Measurements from ENCODE around the gene PLEKHM3. TPM values are rescaled to one million over a fixed set of nuclear protein-coding genes. Genes with fewer than 3 reads are reported as not detected.
"Not testable (repeated sequence)": the region's sequence is repeated elsewhere in the genome, so short reads cannot be mapped to it uniquely, and the experiment has no call there.

PLEKHM3 gene
- total RNA-seq, 1 donor from 2014 or later, result 18.3 TPM

GRCh38 chr2:207911856-207912255 lies 113.5 kb downstream of the PLEKHM3 start:
- no peak for TF ChIP-seq CTCF (IDR thresholded peaks at IDR 0.05)
- Histone ChIP-seq H3K27me3 (no peaks in the 10 kb centered on the region), H3K36me3 (no peaks in the 10 kb centered on the region), H3K9me3 (no peaks in the 10 kb centered on the region), H3K27ac (no peak overlapping the region), H3K4me3 (no peak overlapping the region), H3K4me1 (no peaks in the 10 kb centered on the region)
- intact Hi-C loops (cut with DNase I), result no loop called here
- DNase-seq (ENCODE audit: low spot score in 2 of 2), result no peak

DNA sequence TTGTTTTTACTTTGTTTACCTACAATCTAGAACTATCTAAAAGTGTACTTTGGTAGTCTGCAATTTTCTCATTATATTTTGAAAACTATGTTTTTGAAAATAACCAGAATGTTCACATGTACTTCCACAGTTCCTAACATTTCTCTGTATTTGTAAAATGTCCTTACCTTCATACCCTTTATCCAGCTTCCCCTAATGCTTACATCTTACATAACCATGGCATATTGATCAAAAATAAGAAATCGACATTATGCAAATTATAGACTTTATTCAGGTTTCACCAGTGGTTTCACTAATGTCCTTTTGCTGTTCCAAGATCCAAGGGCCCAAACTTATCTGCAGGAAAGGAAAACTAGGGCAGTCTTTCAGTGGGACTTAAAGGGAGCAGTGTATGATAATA lies 114.1 kb downstream of the PLEKHM3 start:
- no peaks in the 10 kb centered on the region for H3K9me3 ChIP-seq
- no peak for DNase-seq (ENCODE audit: low spot score in 2 of 2)
- H3K4me3 ChIP-seq, result no peak overlapping the region
- no peaks in the 10 kb centered on the region for H3K36me3 ChIP-seq
- no peak overlapping the region for H3K27ac ChIP-seq
- intact Hi-C loops (cut with DNase I), result no loop called here
- no peaks in the 10 kb centered on the region for H3K27me3 ChIP-seq
- no peak for TF ChIP-seq CTCF (IDR thresholded peaks at IDR 0.05)
- H3K4me1 ChIP-seq, result no peaks in the 10 kb centered on the region

- intact Hi-C loops (cut with DNase I); H3K27me3 ChIP-seq; H3K4me1 ChIP-seq; DNase-seq (ENCODE audit: low spot score in 2 of 2); H3K4me3 ChIP-seq; H3K27ac ChIP-seq; H3K9me3 ChIP-seq; H3K36me3 ChIP-seq: not testable (repeated sequence)
Measured at GRCh38 chr2:207906495-207906894, 118.8 kb downstream of the PLEKHM3 start.

DNA sequence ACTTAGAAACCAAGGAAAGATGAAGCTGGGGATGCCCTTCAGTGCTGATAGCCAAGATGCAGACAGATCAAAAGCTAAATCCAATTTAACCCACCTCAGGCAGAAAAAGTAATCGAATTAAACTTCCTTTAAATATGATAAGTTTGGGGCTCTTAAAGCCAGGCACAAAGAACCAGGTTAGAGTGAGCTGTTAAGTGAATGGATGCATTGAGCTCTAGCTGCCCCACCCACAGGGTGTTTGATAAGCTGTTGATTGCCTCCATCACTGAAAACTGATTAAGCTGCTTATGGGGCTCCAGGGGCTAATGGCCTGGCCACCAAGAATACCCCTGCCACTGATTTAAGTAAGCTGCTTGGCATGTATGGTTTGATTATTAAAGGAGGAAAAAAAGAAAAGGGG lies 119.8 kb downstream of the PLEKHM3 start:
- H3K27me3 ChIP-seq, result no peaks in the 10 kb centered on the region
- no peak overlapping the region for H3K27ac ChIP-seq
- H3K9me3 ChIP-seq, result no peaks in the 10 kb centered on the region
- DNase-seq (ENCODE audit: low spot score in 2 of 2), result no peak
- H3K4me1 ChIP-seq, result no peaks in the 10 kb centered on the region
- H3K4me3 ChIP-seq, result no peak overlapping the region
- no peak for TF ChIP-seq CTCF (IDR thresholded peaks at IDR 0.05)
- no peaks in the 10 kb centered on the region for H3K36me3 ChIP-seq
- intact Hi-C loops (cut with DNase I), result no loop called here

- intact Hi-C loops (cut with DNase I), result no loop called here
- Histone ChIP-seq H3K27ac (no peak overlapping the region), H3K27me3 (no peaks in the 10 kb centered on the region), H3K9me3 (no peaks in the 10 kb centered on the region), H3K4me1 (no peaks in the 10 kb centered on the region), H3K4me3 (no peak overlapping the region), H3K36me3 (no peaks in the 10 kb centered on the region)
- TF ChIP-seq CTCF (IDR thresholded peaks at IDR 0.05), result no peak
- DNase-seq (ENCODE audit: low spot score in 2 of 2), result no peak
Measured at GRCh38 chr2:207903236-207903635, 122.1 kb downstream of the PLEKHM3 start.

DNA sequence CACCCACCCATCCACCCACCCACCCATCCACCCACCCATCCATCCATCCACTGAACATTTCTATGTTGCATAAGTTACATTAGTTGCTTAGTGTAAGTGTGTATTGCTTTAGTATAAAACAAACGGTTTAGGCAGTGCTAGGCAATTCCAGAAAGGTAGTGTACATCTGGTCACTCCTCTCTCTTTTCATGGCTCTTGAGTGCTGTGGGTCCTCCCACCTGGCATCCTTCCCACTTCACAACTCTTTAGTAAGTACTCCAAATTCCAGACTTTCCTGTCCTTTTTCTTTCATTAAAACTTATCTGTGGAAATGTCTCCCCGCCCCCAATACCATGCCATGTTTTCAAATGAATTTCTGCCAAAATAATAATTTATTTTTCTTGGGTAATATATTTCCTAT lies 122.5 kb downstream of the PLEKHM3 start:
- Histone ChIP-seq H3K4me1 (no peaks in the 10 kb centered on the region), H3K9me3 (no peaks in the 10 kb centered on the region), H3K27me3 (no peaks in the 10 kb centered on the region), H3K4me3 (no peak overlapping the region), H3K36me3 (no peaks in the 10 kb centered on the region), H3K27ac (no peak overlapping the region)
- TF ChIP-seq CTCF (IDR thresholded peaks at IDR 0.05), result no peak
- intact Hi-C loops (cut with DNase I), result no loop called here
- DNase-seq (ENCODE audit: low spot score in 2 of 2), result no peak

All from ascending aorta (tissue), 2 donors.